Fibroblast of the aortic adventitia (primary cell): Measurements from ENCODE around the gene FRMD4A. TPM values are rescaled to one million over a fixed set of nuclear protein-coding genes. Genes with fewer than 3 reads are reported as not detected.

Experiments
- DNase-seq: peaks from one replicate; pipeline ENCODE4 v3.0.0-alpha.2; 2010; ENCODE audit warnings: low read depth
- H3K4me3 ChIP-seq: 2 replicates; pipeline ENCODE4 v1.5.1; 2011; ENCODE audit warnings: low read depth, mild to moderate bottlenecking, control low read depth, low read length, moderate library complexity
- total RNA-seq: library from RNA; depleted of rRNA; stranded (reverse); fragments of >200 nt; gene quantifications from 2 replicates; pipeline ENCODE4 v1.2.3, GENCODE V29; 2012; ENCODE audit warnings: low replicate concordance
- TF ChIP-seq, protein P1 (sequence below): IDR thresholded peaks from 2 replicates; pipeline ENCODE4 v1.5.1; 2011; ENCODE audit warnings: mild to moderate bottlenecking, low read length, control low read depth, inconsistent platforms; ENCODE audit not compliant: insufficient read depth

FRMD4A gene
- total RNA-seq, 1 donor, result 42.4 TPM

DNA sequence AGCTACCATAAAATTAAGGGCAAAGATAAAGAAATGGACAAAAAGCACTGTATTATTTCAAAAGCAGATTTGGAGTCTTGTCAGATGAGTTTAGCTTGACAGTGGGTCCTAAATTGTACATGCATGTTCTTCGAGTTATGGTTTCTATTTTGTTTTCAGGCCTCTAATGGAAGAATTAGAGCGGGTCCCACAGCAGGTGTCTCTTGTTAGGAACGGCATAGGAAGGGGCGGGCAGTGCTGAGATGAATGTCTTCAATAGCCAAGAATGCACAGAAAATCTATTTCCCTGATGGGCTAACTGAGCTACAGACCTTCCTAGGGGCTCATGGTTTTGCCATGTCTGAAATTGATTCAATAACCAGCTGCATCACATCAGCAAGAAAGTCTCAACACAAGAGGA, 304.4 kb downstream of the FRMD4A start:
- H3K4me3 ChIP-seq, result no peak overlapping the region
- TF ChIP-seq, protein P1, sequence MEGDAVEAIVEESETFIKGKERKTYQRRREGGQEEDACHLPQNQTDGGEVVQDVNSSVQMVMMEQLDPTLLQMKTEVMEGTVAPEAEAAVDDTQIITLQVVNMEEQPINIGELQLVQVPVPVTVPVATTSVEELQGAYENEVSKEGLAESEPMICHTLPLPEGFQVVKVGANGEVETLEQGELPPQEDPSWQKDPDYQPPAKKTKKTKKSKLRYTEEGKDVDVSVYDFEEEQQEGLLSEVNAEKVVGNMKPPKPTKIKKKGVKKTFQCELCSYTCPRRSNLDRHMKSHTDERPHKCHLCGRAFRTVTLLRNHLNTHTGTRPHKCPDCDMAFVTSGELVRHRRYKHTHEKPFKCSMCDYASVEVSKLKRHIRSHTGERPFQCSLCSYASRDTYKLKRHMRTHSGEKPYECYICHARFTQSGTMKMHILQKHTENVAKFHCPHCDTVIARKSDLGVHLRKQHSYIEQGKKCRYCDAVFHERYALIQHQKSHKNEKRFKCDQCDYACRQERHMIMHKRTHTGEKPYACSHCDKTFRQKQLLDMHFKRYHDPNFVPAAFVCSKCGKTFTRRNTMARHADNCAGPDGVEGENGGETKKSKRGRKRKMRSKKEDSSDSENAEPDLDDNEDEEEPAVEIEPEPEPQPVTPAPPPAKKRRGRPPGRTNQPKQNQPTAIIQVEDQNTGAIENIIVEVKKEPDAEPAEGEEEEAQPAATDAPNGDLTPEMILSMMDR, result no peak
- DNase-seq, result no peak

DNA sequence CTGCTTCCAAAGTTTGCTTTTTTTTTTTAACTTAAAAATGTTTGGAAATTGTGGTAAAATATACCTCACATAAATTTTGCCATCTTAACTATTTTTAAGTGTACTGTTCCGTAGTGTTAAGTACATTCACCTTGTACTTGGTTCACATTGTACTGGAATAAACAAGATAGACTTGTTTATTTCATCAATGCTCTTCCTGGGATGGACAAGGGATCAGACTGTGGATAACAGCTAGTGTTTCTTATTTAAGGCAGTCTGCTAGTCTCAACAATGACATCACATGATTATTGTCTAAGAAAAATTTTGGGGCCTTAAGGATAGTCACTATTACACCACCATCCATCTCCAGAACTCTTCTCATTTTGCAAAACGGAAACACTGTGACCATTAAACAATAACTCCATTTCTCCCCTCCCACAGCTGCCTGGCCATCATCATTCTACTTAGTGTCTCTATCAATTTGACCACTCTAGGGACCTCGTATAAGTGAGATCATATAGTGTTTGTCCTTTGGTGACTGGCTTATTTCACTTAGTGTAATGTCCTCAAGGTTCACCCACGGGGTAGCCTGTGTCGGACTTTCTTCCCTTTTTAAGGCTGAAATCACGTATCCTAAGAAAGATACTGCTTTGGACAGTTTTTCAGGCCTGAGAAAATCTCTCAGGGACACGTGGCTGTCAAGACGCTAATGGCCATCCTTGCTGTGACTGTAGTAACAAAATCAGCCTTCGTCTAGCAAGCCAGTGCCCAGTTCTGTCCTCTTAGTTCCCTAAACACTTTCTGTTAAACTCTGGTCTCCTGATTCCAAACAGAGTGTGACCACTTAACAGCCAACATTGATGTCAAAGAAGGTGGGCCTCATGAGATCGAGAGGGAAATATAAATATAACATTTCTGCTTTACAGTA, 305.2 kb downstream of the FRMD4A start:
- no peak overlapping the region for H3K4me3 ChIP-seq
- TF ChIP-seq, protein P1, result no peak
- no peak for DNase-seq

DNA sequence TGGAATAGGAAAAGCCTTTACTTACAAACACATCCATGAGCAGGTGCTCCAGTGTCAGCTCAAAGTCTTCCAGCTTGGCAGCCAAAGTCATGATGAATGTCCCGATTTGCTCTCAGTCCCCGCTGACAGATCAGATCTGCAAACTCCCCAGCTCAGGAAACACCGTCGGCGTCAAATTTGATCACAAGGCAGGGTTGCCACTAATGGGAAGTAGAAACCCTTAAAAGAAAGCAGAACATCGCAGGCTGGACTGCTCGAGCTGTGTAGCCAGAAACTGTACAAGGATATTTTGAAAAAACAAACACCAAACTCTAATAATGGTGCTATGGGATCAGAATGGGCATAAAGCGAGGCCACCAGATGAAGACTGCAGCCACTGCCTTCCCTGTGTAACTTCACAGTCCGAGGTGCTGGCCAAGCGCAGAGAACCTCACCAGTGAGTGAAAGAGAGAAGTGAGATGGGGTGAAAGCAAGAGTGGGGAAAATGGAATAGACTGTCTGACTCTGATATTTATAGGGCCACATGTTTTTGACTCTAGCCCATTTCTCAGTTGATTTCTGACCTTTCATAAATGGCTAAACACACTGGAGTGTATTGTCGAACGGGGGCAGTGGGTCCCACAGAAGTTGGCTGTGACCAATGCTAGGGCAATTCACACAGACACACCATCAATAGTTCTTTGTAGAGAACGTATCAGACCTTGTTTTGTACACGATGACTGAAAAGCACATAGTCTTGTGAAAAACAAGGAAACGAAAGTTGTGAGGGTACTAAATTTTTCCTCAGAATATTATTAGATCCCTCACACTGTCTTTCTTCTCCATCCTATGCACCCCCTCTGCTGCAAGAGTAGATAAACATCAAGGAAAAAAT, 306.2 kb downstream of the FRMD4A start:
- TF ChIP-seq, protein P1, result no peak
- no peak overlapping the region for H3K4me3 ChIP-seq
- no peak for DNase-seq

DNA sequence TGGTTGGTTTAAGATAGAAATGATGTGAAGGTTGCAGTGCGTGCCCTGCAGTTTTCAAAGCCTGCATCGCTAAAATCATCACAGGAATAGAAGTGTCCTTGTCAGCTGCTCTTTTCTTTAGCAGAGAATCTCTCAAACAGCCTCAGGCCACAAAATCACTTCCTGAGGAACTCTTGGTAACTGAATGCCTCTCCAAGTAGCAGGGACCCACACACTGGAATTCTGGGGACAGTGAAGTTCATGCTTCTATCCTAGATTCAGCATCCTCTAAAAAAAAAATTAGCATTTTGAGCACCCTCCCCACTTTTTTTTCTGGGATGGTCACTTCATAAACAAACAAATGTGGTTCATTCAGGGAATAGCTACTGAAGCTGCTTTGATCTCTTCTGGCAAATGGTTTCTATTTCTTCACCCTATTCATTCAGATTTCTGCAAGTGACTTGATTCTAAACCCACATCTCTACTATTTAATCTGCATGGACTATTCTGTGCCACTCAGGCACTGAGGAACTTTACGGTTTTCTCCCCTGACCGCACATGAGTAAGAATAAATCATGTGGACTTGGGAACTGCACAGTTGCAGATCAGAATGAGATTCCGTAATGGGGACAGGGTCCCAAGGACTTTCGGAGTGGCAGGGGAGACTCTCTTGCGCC, 306.9 kb downstream of the FRMD4A start:
- no peak for DNase-seq
- no peak overlapping the region for H3K4me3 ChIP-seq
- TF ChIP-seq, protein P1, result no peak

DNA sequence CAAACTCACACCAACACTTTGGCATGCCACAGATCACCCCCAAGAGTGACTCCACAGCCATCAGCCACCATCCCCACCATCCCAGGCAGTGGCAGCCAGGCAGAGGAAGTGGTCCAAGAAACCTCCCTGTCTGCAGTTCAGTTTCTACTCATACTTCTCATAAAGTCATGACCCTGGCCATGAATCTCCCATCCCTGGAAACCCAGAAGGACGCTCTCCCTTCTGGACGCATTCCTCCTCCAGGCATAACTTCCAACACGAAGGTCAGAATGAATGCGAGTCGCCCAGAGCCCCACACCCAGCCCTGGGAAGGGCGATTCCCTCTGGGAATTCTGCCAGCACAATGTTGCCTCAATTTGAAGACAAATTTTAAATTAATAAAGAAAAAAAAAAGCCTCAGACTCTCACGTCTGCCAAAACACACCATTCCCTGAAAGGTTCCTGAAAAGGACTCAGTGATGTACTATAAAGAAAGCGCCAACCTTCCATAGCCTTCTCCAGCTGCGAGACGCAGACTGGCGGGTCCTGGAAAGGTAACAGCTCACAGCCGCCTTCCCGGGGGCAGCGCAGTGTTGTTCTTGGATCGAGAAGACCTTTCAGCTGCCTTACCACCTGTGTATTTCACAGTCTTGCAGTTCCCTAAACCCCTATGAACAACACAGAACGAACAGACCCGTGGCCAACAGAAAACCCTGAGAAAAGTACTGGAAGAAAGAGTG, 307.6 kb downstream of the FRMD4A start:
- TF ChIP-seq, protein P1, result no peak
- peak; percentile 84 for DNase-seq
- peak overlapping the region; percentile 9 for H3K4me3 ChIP-seq

DNA sequence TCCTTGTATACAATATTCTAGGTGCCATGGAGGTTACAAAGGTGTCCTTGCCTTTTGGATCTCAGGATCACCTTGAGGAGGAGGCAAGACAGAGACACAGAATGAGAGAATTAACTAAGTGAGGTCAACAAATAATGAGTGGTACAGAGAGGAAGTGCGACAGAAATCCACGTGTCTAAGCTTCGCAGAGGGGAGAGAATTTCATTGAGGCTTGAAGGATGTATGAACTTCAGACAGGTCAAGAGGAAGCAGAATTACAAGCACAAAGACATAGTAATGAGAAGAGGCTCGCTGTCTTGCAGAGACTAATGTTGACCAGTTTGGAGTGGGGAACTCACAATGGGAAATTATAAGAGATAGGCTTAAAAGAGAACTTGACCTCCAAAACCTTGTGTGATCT, 308.7 kb downstream of the FRMD4A start:
- TF ChIP-seq, protein P1, result no peak
- DNase-seq, result no peak
- H3K4me3 ChIP-seq, result no peak overlapping the region
